Stromal cell of bone marrow (primary cell): ENCODE measurements around the gene METTL13.
A peak's percentile ranks its signal among the peaks of the same experiment; 100 is the strongest.

Experiments
- DNase-seq: peaks from one replicate; pipeline ENCODE4 v3.0.0-alpha.2; 2012; ENCODE audit warnings: low read depth

The METTL13 gene

GRCh38 chr1:171803461-171804022 lies 22.1 kb downstream of the METTL13 start:
- no peak for DNase-seq

GRCh38 chr1:171805395-171806115 lies 24.1 kb downstream of the METTL13 start:
- DNase-seq = no peak

GRCh38 chr1:171807556-171807955 lies 26.1 kb downstream of the METTL13 start:
- no peak for DNase-seq

GRCh38 chr1:171809834-171810233 lies 28.4 kb downstream of the METTL13 start:
- no peak for DNase-seq

GRCh38 chr1:171811672-171812071 lies 30.2 kb downstream of the METTL13 start:
- DNase-seq = no peak

GRCh38 chr1:171814692-171815091 lies 33.2 kb downstream of the METTL13 start:
- DNase-seq = peak; percentile 71

GRCh38 chr1:171816300-171816901 lies 34.9 kb downstream of the METTL13 start:
- DNase-seq = no peak

- peak; percentile 59 for DNase-seq
These were observed 36.2 kb downstream of the METTL13 start for GRCh38 chr1:171817511-171818265.

GRCh38 chr1:171819946-171820345 lies 38.5 kb downstream of the METTL13 start:
- DNase-seq = no peak

GRCh38 chr1:171826973-171827372 lies 45.5 kb downstream of the METTL13 start:
- DNase-seq = no peak

GRCh38 chr1:171828794-171829193 lies 47.3 kb downstream of the METTL13 start:
- DNase-seq = no peak

- no peak for DNase-seq
These were observed 51.8 kb downstream of the METTL13 start for GRCh38 chr1:171833091-171833825.

- no peak for DNase-seq
These were observed 53.4 kb downstream of the METTL13 start for GRCh38 chr1:171834821-171835220.

- DNase-seq = no peak
These were observed 54.4 kb downstream of the METTL13 start for GRCh38 chr1:171835891-171836290.

- peak; percentile 59 for DNase-seq
These were observed 59.8 kb downstream of the METTL13 start, which contains the start of gene DNM3 for GRCh38 chr1:171841050-171841910. TSS of gene DNM3 (plus strand) at chr1:171841498. CDS start at chr1:171841657, 159 bp downstream.

- no peak for DNase-seq
These were observed 60.7 kb downstream of the METTL13 start for GRCh38 chr1:171841931-171842761.

- no peak for DNase-seq
These were observed 62.9 kb downstream of the METTL13 start for GRCh38 chr1:171844381-171844780.

GRCh38 chr1:171845998-171846397 lies 64.5 kb downstream of the METTL13 start:
- DNase-seq = no peak
